Stimulated activated CD4-positive, alpha-beta T cell treated with anti-CD3 and anti-CD28 coated beads, Interleukin-2, amount 100 ng/mL, for 4 hours (primary cell): ENCODE results near the gene HSD11B1L.
"Not testable (repeated sequence)": the region's sequence is repeated elsewhere in the genome, so short reads cannot be mapped to it uniquely, and the experiment has no call there.

Experiments used
- DNase-seq: peaks from one replicate; pipeline ENCODE4 v3.0.0-alpha.2; 2020; ENCODE audit warnings: low read depth

The HSD11B1L gene

DNA sequence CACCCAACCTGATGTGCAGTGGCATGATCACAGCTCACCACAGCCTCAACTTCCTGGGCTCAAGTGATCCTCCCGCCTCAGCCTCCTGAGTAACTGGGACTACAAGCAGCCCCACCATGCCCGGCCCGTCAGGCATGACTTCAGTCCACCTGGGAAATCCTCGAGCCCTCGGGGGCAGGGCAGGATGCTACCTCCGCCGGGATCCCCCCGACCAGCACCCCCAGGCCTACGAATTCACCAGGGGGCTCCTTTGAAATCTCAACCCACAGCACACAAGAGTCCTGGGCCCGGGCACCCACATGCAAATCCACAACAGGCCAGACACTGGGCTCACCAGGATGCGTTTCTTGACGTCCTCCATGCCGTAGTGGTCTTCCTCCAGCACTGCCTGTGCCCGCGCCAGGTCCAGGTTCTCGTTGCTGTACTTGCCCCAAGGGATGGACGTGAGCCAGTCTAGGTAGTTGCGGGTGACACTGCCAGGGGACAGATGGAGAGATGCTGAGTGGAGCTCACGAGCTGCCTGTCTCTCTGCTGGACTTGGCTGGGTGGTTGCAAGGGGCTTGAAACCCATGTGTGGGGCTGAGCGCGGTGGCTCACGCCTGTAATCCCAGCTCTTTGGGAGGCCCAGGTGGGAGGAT lies 19.7 kb downstream of the HSD11B1L start:
- DNase-seq, result no peak

DNA sequence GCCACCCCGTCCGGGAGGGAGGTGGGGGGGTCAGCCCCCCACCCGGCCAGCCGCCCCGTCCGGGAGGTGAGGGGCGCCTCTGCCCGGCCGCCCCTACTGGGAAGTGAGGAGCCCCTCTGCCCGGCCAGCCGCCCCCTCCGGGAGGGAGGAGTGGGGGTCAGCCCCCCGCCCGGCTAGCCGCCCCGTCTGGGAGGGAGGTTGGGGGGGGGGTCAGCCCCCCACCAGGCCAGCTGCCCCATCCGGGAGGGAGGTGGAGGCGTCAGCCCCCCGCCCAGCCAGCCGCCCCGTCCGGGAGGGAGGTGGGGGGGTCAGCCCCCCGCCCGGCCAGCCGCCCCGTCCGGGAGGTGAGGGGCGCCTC lies 21.2 kb downstream of the HSD11B1L start:
- DNase-seq, result not testable (repeated sequence)

DNA sequence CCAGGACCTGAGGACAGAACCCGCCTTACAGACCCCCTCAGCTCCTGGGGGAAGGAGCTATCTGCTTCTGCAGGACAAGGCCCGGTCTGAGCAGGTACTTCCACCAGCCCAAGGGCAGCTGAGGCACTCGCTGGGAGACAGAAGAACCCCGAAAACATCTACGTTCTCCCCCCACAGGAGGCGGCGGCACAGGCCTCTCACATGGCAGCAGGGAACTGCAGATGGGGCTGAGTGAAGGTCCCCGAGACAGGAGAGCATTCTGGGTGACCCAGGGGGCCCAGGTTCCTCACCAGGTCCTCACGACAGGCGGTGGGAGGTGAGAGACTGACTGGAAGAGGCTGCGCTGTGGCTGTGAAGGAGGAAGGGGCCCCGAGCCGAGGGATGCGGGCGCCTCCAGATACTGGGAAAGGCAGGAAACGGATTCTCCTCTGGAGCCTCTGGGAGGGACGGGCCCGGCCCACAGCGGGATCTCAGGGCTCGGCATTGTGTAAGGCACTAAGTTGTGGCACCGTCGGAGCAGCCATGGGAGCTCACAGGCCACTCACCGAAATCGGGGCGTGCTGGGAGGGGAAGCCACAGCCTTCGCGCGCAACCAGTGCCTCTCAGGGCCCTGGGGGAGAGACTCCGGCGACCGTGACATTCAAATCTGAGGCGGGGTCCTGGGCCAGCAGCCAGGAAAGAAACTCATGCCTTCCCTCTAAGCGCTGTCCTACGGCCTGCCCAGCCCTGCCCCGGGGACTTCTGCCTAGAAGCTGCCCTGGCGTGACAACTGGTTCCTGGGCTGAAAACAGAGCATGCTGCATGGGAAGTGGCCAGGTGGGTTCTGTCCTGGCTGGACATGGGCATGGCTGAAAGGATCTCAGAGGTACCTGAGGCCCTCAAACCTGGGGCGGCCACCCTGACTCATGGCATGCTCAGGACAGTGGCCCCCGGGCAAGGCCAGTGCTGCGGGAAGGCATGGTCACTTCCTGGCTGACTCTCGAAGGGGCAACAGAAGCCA lies 23.3 kb downstream of the HSD11B1L start:
- DNase-seq, result no peak

DNA sequence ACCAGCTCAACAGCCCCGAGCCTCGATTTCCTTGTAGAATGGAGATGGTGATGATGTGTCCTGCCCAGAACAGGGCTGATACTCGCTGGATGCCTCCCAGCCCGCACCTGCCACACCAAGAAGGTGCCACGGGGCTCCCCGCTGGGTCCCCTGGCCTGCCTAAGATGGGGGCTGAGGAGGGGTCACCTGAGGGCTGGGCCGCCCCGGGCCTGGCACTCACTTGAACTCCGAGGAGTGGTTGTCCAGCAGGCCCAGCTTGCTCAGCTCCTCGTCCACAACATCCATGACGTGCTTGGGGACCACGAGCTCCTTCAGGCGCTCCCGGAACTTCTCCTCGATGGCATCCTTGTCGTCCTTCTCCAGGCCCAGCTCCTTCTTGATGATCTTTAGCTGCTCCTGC lies 24.7 kb downstream of the HSD11B1L start:
- DNase-seq, result no peak

DNA sequence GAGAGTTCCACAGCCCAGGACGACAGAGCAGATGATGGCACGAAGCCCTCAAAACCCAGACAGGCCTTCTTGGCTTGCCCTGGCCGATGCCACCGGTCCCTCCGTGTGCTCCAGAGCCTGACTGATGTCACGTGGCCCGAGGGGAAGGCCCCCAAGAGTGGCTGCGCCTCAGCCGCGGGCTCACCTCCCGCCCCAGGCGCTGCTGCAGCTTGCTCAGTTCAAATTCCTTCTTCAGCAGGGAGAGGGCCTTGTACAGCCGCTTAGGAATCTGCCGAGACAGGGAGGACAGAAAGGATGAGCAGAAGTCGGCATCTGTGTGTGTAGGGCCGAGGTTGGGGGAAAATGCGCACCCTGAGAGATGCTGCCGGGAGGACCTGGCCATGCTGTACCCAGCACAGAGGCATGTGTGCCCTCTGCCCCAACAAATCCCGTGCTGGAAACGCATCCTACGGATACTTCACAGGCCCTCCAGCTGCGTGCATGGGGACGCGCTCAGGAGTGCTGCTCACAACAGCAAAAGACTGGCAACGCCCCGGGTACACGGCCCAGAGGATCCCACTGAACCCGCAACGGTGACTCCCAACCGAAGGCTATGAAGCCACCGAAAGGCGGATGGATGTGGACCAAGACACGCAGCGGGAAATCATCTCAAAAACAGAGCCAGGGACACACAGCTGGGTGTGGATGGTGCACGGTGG lies 26.2 kb downstream of the HSD11B1L start:
- DNase-seq, result no peak

DNA sequence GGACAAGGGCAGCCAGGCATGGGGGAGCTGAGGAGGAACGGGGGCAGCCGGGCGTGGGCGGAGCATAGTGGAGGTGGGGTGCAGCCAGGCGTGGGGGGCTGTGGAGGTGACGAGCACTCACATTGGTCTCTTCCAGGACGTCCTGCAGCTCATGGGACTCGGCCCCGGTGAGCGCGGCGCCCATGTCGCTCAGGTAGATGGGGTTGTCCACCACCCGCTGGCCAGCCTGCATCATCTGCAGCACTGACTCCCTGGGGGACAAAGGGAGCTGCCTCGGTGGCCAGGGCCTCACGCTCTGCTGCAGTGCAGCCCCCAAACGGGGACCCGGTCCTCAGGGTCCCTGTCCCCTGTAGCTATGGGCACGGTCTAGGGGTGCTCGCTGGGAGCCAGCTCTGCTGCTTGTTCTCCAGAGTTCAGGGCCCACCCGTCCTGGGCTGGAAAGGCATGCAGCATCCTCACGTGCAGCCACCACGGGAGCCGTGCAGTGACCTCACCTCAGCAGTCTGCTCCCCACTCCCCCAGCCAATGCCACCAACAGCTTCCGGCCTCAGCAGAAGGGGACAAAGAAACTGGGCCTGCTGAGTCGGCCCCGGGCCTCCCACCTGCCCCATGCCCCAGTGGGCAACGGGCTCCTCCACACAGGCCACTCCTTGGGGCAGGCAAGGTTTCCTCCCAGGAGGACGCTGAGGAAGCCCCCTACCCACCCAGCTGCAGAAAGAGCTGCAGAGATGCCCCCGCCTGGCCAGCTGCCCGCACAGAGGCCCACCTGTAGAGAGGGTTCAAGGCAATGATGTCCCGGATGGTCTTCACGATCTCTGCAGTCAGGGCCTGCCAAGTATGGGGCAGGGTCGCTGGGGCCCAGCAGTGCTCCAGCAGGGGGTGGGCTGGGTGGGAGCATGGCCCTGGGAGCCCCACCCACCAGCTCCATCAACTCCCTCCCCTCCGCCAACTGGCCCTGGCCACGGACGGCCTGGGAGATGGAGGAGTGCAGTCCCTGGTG lies 27.0 kb downstream of the HSD11B1L start:
- no peak for DNase-seq

DNA sequence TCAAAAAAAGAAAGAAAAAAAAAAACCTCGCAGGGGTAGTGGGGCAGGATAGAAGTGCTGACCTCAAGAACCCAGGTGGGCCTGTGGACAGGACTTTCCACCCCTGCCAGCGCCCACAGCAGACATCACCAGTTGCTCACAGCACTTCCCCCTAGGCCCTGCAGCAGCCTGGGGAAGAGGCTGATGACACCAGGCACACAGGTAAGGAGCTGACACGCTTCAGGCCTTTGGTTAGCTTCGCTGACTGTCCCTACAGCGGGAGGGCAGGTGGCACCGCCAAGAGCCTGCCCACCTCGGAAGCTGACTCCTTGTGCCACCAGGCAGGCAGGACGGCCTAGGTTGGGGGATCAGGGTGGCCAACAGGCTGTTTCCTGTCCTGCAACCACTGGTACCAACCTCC lies 30.2 kb downstream of the HSD11B1L start:
- no peak for DNase-seq

DNA sequence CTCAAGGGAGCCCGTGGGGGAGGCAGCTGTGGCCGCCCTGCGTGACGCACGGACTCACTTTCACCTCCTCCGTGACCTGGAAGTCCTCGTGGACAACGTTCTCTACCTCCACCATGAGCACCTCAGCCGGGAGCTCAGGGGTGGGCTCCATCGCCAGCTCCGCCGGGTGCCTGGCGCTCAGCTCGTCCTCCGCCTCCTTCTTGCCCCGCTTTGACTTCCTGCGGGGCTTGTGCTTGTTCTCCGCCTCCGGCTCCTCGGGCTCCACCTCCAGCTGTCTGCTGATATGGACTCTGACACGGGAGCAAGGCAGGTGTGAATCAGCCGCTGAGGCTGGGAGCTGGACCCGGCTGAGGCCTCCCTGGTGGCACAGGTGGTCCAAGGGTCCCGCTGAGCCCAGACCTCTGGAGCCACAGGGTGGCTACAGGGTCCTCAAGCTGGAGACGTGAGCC lies 30.9 kb downstream of the HSD11B1L start:
- no peak for DNase-seq

DNA sequence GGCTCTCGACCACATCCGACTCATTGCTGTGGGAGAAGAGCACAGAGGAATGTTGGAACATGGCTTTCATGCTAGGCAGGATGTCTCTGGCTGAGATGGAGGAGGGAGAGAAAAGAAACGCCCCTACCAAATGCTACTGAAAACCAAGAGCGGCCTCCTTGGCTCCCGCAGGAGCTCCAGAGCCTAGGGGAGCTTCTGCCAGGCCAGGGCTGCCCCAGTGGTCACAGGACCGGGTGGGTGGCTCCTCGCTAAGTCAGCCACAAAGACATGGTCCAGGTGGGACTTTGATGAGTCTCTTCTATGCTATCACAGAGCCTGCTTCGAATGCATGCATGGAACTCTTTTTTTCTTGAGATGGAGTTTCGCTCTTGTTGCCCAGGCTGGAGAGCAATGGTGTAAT lies 32.4 kb downstream of the HSD11B1L start:
- no peak for DNase-seq

DNA sequence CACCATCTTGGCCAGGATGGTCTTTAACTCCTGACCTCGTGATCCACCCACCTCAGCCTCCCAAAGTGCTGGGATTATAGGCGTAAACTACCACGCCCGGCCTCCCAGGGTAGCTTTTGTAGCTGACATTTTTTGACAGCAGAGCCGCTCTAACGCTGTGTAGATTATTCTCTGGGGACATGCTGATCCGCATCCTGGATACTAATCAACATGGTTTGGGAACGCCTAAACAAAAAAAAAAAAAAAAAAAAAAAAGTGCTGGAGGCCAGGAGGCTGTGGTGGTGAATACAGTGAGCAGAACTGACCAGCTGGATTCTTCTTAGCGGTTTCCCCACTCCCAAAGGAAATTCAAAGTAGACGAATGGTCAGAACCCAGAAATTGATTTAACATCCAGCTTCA lies 34.0 kb downstream of the HSD11B1L start:
- DNase-seq, result no peak

DNA sequence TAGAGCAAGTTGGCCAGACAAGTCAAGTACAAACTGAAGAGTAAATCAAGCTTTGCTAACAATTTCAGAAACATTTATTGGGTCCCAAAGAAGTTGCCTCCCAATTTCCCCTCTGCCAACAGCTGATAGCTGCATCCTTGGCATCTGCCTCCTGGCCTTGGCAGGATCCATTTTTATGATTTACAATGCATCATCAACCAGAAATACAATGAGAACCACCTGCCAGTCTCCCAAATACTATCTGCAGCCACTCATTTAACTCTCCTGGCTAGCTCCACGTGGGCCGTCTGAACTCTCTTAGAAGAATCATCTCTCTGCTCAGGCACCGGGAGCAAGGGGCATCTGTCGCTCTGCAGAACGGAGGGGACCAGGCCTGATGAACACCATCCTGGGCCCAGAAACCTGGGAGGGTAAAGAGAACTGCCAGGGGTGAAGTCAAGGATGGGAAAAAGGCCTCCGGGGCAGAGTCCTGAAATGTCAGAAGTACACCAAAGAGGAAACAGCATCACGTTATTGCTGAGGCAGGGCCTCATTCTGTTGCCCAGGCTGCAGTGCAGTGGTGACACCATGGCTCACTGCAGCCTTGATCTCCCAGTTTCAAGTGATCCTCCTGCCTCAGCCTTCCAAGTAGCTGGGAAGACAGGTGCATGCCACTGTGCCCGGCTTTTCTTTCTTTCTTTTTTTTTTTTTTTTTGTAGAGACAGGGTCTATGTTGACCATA lies 36.5 kb downstream of the HSD11B1L start:
- no peak for DNase-seq

DNA sequence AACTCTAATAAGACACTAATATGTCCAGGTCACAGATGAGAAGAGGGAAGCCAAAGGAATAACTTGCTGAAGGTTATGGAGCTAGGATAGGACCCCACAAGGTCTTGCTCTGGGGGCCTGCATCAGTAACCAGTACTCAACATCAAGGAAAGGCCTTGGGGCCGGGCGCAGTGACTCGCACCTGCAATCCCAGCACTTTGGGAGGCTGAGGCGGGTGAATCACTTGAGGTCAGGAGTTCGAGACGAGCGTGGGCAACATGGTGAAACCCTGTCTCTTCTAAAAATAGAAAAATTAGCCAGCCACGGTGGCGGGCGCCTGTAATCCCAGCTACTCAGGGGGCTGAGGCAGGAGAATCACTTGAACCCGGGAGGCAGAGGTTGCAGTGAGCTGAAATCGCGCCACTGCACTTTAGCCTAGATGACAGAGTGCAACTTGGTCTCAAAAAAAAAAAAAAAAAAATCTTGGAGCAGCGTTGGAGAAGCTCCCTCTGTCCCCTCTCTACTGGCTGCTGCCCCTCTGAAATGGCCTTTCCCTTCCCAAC lies 37.3 kb downstream of the HSD11B1L start:
- DNase-seq, result peak; percentile 44

DNA sequence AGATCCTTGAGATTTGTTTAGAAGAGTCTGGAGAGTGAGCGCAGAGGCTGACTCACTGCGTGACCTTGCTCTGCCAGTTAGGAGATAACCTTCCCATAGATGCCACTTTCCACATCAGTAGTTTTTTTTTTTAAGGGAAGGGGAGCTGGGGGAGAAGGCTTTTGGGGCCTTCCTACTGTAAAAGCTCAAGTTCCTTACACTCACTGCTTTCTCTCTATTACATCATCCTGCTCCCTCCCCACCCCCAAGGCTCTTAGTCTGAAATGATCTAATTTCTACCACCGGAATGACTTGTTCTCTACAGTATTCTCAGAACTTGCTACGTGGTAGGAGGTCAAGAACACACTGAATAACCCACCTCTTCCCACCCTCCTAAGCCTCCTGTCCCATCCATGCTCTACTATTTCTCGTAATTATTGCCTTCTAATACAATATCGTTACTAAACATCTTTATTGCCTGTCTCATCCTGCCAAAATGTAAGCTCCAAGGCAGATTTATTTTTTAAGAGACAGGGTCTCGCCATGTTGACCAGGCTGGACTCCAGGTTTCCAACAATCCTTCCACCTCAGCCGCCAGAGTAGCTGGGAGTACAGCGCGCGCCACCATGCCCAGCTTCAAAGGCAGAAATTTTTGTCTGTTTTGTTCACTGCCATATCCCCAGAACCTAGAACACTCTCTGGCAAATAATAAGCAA lies 37.9 kb downstream of the HSD11B1L start:
- peak; percentile 62 for DNase-seq

DNA sequence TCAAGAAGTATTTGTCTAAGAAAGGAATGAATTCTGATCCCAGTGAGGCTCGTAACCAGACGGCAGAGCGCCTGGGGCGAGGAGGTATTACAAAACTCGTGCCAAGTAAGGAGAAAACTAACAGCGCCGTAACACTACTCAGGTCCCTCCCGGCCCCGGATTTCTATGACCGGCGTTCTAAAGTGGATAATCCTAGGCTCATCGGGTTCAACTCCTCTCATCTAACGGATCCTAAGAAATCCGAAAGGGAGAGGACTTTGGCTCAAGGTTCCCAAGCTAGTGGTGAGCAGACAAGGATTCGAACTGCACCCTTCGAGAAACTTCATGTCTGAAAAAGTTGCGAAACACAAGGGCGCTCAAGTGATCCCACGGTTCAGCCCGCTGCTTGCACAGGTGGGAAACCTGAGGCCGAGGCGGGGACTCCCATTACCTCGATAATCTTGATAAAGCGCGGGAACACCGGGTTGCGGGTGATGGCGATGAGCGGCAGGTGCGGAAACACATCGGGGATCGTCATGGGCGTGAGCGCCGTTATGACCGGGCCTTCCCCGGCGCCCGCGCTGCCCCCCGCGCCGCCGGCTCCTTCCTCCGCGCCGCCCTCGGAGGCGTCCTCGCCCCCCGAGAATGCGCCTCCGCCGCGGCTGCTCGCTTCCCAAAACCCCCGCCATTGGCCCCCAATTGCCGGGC lies 38.6 kb downstream of the HSD11B1L start:
- DNase-seq, result no peak

DNA sequence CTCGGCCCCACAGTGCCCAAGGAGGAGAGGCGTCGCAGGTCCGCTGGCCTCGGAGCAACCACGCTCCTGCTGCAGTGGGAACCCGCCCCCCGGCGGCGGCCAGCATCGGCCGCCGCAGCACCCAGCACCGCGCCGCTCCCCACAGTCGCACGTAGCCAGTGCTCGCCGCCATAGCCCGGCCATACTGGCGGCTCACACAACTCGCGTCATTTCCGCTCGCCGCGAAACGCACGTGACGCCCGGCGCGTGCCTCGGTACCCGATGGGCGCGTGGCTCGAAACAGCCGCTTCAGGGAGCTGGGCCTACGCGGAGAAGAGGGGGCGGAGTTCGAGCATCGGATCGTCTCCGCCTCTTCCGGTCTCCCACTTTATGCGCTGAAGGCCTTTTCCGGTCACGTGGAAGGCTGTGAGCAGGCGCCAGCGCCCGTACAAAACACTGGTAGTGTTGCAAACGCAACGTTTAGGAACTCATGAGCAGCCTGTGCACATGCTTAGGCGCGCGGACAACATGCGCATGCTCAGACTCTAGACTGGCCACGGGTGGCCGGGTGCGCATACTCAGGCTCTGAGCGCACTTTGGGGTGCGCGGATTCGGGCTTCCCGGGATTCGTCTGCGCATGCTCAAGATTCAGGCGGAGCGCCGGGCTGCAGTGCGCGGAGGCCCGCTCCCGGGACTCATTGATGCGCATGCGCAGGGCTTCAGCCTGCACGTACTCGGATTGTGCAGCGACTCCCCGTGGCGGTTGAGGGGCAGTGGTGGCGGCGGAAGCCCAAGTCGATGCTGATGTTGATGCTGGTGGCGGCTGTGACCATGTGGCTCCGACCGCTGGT lies 39.3 kb downstream of the HSD11B1L start, which contains the start of the genes CATSPERD and LONP1:
TSS of gene CATSPERD (plus strand) at position 677 of the 830 bp plus-strand sequence. CDS start at position 778, 101 bp downstream.
TSS of gene LONP1 (minus strand) at position 186 of the 830 bp plus-strand sequence. CDS start at position 172, 14 bp downstream.
- DNase-seq, result peak; percentile 97

DNA sequence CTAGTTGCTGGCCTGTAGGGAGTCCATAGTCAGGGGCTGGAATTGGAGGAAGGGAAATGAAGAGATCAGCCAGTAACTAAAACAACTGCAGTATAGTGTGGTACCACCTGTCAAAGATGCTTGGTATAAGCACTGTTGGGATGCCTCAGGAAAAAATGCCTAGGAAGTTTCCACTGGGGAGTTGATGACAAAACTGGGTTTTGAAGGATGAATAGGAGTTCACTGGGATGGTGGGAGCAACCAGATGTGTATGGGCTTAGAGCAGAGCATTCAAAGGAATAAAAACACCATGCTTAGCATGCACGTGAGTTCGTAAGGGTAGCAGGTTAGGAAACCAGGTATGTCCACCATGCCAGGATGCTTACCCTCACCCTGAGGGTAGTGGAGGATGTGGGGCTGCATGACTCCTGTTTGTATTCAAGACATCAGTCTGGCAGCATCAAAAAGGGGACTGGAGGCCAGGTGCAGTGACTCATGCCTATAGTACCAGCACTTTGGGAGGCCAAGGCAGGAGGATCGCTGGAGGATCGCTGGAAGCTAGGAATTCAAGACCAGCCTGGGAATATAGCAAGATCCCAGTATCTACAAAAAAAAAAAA lies 46.7 kb downstream of the HSD11B1L start:
- no peak for DNase-seq

DNA sequence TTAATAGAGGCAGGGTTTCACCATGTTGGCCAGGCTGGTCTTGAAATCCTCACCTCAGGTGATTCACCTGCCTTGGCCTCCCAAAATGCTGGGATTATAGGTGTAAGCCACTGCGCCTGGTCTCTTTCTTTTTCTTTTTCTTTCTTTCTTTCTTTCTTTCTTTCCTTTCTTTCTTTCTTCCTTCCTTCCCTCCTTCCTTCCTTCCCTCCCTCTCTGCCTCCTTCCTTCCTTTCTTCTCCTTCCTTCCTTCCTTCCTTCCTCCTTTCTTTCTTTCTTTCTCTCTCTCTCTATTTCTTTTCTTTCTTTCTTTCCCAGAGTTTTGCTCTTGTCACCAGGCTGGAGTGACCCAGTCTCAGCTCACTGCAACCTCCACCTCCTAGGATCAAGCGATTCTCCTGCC lies 52.3 kb downstream of the HSD11B1L start:
- DNase-seq, result not testable (repeated sequence)
